GM19455 (cell line): ENCODE measurements around the gene SOX13.

ENCODE experiments used
- ATAC-seq: cut with Tn5 transposase; IDR thresholded peaks from one replicate; pipeline ENCODE4 v1.9.1; 2021; ENCODE audit not compliant: unreplicated experiment

The SOX13 gene

DNA sequence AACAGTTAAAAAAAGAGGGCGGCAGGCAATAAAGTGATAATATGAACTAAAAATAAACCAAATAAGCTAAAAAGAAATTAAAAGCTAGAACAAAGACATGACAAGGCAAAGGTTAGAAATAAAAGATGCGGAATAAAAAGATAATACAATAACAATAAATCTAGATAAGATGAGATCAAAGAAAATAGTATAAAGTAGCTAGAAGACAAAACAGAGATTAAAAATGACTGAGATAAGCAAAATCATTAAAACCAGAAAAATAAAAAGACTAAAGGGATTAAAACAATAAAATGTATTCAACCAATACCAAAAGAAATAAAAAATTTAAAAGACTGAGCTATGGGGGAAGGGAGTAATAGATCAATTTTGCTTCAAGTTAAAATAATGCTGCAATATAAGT is 10.8 kb upstream of the SOX13 start:
- ATAC-seq = no peak

DNA sequence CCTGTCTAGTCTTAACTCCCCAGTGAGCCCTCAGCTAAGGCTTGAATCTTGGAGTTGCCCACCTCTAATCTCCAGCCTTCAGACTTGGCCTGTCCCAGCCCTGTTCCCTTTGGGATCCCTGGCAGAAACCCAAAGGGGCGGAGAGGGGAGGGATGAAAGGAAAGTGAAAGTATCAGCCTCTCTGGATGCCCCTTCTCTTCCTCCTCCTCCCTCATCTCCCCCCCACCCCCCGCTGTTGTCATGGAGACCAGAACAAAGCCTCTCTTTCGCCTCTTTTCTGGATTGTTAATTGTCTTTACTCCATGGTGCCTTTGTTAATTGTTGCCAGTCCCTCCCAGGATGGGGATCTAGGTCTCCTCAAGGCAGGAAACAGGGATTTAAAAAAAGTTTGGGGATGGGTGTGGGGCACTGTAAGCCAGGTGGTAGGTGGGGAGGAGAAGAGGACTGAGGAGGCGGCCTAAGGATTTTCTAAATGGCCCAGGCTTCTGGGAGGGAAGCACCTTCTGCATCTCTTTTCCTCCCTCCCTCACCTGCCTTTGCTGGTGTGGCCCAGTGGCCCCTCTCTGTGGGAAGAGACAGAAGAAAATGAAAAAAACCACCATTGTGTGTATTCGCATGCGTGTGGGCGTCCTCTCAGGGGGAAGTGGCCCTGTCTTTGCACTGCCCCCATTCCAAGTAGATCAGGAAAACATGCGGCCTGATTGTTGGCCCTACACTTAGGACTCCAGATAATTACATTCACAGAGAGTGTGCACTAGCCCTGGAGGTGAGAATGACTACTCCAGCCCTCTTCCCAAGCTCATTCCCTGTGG is 7.5 kb upstream of the SOX13 start:
- no peak for ATAC-seq

DNA sequence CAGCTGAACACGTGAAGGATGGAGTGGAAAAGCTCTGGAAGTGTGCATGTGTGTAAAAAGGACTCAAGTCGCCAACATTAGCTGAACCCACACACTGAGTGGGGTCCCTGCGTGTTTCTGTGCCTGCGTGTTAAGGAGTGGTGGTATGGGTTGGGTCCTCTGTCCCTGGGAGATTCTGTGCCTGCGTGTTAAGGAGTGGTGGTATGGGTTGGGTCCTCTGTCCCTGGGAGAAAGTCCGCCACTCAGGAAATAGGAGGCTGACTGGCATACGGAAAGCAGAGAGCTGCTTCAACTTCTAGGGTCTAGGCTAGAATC is 7.0 kb upstream of the SOX13 start:
- ATAC-seq = no peak

DNA sequence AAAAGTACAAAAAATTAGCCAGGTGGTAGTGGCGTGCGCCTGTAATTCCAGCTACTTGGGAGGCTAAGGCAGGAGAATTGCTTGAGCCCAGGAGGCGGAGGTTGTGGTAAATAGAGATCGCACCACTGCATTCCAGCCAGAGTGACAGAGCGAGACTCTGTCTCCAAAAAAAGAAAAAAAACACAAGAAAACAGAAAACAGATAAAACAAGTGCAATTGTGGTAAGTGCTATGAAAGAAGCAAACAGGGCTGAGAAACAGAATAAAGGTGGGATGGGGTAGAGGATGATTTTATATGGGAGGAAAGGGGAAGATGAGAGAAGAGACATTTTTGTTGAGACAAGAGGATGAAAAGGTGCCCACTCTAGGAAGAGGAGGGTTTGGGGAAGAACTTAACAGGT is 5.0 kb upstream of the SOX13 start:
- ATAC-seq = no peak

DNA sequence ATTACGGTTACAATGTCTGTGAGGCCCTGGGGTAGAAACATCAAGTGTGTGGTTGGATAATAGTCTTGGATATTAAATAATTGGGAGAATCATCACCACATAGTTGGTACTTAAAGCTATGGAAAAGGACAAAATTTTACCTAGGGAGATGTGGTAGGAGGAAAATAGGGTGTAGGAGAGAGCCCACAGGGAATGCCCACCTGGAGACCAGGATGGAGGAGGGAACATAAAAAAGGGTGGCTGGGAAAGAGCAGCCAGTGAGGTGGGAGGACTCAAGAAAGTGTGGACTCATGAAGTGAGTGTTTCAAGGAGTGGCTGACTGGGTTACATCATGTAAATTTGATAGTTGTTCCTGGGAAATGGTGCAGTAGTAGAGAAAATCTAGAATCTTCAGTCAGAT is 3.0 kb upstream of the SOX13 start:
- no peak for ATAC-seq

DNA sequence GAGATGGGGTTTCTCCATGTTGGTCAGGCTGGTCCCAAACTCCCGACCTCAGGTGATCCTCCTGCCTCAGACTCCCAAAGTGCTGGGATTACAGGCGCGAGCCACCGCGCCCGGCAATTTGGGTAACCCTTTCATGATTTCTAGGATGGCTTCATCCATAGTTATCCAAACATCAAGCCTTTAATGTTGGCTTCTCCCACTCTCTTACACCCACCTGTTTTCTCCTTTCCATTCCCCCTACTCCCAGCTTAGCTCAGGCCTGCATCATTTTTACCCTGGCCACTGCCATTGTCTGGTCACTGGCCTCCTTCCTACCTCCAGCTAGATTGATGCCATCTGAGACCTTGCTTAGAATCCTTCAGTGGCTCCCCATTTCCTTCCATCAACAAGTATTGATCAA is 2.0 kb upstream of the SOX13 start:
- ATAC-seq = no peak

DNA sequence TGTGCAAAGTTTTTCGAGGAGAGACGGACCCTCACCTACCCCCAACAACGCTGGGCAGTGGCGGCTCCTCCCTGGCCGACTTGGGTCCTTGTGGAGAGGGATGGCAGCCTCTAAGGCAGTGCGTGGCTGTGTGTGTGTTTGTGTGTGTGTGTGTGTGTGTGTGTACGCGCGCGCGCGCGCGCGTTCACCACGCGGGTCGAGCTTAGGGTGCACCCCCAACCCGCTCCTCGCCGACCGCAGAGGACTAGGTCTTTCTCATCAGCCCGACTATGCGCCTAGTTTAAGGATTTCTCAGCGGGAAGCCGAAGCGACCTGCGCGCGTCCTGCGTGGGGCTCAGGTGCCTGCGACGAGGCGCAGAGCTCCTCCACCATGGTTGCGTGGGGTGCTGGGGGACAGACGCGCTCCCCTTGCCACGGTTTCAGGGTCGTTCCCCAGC is 940 bp downstream of the SOX13 start:
- no peak for ATAC-seq

DNA sequence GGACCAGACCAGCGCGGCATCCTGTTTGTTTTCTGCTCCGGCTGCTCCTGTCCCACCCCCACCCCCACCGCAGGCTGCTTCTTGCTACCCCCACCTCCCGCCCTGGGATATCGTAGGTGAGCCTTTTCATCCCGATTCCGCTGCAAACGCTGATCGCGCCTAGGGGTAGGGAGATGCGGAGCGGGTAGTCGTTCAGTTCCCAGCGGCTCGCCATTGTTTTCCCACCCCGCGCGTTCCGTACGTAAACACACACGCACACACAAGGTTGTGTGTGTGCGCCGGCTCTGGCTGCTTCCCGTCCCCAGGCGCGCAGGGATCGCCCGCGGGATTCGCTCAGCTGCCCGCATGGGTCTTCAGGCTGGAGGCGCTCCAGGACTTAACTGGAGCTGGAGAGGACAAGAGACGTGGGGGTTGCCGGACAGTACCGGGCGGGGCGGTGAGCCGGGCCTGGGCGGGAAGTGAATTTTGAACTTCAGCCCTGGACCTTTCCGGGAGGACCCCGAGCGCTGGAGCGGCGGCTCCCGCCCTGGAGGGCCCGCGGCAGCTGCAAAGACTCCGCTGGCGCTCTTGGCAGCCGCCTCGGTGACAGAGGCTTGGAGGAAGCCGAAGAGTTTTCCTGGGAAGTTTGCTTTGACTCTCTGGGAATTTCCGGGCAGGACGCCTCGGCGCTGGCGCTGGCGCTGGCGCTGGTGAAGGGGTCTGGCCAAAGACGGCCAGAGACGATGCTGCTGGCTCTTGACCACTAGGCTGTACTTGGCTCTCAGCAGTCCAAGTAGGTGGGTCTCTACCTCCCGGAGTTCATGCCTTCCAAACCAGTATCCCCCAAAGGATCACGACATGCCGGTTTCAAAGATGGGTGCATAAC is 1.6 kb downstream of the SOX13 start:
- no peak for ATAC-seq

DNA sequence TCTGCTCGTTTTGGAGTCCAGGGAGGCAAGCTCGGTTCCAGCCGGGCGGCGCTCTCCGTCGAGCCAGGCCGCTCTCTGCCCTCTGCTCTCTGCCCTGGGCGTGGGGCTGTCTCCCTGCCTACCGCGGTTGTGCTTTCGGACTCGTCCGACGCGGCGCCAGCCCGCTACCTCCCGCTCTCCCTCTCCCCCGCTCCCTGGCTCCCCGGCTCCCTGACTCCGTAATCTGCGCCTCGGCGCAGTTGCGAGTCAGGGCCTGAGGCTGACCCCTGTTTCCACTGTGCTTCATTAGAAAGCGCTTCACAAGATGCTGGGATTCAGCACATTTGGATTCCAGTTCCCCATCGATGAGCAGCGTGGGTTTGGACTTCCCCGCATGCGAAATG is 2.2 kb downstream of the SOX13 start:
- no peak for ATAC-seq

DNA sequence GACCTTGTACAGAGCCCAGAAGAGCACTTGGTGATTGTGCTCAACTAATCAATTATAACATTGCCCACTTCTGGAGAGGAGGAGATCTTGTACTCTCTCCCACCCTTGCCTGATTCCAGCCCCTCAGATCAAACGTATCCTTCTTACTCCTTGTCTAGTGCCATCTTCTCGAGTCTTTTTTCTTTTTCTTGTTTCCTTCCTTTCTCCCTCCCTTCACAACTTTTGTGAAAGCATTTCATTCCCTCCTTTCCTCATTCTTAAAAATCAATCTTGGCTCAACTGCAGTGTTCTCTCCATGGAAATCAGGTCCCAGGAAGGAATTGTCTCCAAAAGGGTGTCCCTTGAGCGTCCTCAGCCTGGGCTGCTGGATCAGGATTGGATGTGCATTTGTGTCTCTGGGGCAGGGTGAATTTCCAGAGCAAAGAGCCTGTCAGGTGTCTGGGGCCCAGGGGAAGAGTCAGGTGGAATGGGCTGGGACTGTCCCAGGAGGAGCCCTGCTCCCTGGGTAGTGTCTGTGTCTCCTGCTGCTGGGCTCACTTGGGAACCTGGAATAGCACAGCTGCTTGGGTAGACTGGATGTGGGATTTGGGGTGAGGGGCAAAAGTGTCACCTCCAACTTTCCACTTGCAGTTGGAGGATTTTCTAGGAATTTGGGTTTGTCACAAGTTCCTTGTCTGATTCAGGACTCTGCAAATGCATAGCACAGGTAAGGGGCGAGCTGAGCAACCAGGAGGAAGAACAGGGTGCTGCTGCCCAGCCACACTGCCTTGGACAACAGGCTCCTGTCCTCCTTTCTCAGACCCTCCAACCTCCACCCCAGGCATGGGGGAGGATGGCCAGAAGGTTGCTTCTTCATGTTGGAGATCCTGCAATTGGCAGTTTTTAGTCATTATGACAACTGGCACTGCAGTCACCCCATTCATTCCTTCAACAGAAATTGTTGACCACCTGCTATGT is 3.3 kb downstream of the SOX13 start:
- no peak for ATAC-seq

DNA sequence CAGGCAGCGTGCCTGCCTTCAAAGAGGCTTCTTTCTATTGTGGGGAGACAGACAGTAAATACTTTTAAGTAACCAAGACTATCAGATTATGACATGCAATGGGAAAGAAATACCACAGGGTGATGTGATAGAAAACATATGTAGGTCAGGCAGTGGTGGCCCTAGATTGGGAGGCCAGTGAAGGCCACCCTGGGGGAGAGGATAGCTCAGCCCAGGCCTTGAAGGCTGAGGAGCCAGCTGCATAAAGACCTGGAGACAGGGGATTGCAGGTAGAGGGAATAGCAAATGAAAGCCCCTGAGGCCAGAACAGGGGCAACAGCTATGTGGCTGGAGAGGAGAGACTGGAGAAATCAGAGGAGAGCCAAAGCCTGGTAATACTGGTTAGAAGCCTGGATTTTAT is 4.0 kb downstream of the SOX13 start:
- no peak for ATAC-seq

DNA sequence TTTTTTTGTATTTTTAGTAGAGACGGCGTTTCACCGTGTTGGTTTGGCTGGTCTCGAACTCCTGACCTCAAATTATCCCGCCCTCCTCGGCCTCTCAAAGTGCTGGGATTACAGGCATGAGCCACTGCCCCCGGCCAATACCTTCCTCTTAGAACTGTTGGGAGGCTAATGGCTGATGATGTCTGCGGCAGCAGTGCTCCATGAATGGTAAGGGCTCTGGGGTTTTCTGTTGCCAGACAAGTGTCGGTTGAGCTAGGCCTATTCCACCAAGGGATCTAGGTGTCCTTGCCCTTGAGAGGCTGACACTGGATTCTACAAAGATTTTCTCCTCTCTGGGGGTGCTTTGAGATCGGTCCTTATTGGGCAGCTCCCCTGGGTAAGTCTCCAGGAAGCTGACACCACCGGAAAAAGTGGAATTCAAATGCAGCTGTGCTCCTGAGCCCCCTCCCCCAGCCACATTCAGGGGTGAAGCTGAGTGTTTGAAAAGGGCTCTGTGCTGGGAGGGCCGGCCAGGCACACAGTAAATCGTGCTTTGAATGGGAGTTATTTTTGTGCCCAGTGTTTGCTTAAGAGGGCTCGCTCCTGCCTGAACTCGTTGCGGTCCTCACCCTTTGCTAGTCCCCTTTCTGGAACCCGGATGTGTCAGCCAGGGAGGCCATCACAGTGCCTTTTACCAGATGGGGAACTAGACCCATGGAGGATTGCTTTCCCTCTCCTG is 5.2 kb downstream of the SOX13 start:
- no peak for ATAC-seq

DNA sequence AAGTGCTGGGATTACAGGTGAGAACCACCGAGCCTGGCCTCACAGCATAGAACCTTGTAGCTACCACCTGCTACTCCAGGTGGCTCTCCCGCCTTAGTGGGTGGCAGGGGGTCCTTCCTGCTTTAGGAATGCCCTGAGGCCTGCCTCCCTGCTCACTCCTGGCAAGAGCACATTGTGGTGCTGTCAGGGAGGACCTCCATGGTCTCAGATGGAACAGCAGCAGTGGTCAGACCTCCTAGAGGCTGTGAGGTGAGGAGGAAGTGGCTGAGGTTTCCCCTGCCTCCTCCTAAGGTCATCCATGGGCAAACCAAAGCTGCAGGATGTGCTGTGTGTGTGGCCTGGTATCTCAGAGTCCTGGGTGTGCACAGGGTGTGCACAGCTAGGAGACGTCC is 6.7 kb downstream of the SOX13 start:
- no peak for ATAC-seq

DNA sequence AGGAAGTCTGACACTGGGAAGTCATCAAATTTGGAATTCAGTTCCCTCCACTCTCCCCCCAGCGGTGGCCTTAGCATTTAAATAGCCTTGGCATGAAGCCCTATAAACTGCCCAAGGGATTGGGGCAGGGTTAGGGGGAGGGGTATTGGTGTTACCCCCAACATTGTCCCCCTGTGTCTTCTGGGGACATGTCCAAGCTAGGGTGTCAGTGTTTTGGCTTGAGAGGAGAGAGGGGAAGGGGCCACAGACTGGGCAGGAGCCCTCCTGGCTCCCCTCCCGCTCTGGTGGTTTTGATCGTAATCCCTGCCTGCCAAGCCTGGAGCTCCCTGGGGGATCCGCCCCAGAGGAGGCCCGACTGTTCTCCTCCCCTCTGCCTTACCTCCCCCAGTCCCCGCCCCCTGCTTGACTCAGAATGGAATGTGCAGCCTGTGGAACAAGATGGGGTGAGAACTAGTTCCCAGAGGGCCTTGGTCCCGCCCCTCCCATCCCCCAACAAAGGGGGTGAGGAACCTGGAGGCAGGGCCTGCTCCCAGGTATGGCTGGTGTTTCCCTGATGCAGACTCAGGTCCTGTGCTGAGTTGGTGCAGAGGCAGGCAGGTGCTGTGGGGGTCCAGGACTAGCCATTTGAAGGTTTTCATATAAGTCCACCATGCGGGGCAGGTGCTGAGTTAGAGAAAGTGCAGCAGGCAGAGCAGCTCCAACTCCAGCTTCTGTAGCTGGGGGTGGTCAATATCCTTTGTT is 7.4 kb downstream of the SOX13 start:
- ATAC-seq = no peak

DNA sequence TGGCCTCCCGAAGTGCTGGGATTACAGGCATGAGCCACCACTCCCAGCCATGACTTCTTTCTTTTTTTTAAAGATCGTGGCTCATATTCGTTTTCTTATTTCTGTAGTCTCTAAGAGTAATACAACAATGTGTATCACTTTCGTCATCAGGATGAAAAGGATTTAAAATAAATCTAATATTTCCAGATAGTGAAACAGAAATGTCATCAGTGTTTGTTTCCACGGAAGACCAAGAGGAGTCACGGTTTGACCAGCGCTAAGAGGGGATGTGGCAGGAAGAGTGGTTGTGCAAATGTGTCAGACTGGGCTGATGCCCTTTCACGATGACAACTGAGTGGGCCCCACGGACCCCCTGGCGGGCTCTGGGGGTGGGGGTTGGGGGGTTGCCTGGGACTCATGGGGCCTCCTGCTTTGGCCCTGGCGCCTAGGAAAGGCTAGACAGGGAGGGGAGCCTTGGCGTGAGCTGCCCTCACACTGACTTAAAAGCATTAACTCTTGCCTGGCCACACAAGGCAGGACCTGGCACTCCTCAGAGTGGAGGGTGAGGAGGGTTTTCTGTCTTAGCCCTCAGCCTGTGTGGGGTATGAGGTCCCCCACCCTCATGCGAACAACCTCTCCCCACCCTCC is 8.4 kb downstream of the SOX13 start:
- ATAC-seq = no peak

DNA sequence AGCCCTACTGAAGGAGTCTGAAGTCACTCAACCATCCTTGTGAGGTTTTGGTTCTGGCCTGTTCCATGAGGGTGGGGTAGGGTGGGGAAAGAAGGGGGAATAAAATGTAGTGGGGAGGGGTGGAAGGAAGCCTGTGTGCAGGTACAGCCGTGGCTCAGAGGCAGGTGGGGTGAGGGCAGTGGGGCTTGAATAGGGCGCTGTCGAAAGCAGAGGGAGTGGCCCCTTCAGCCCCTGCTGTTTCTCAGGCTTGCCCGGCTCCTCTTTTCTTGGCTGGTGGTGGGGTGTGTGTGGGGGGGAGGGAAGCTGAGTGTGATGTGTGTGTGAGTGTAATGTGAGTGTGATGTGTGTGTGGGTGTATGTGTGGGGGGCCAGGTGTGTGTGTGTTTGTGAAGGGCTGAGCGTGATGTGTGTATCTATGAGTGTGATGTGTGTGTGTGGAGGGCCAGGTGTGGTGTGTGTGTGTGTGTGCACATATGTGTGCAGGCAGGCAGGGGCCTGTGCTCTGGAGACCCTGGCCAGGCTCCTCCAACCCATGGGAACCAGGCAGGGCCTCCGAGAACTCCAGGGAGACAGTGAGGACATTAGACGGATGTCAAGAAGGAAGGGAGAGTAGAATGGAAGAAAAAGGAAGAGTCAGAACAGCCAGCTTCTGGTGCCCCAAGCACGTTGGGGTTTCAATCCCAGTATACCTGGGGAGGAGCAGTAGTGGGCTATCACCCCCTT is 9.0 kb downstream of the SOX13 start:
- ATAC-seq = no peak

DNA sequence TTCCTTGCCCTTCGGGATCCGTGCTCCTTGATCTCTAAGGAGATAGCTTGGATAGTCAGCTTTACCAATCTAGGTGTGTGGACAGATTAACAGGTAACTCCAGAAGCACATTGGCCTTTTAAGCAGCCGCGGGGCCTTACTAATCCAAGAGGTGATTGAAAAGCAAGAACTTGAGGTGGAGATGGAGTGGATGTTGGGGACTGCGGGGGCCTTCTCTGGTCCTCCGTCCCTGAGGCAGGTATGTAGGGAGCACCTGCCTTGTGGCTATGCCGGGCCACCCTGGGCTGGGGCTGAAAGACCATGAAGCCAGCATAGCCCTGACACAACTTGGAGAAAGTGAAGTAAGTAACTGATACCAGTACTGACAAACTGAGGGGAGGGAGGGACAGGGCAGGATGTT is 10.6 kb downstream of the SOX13 start:
- no peak for ATAC-seq

DNA sequence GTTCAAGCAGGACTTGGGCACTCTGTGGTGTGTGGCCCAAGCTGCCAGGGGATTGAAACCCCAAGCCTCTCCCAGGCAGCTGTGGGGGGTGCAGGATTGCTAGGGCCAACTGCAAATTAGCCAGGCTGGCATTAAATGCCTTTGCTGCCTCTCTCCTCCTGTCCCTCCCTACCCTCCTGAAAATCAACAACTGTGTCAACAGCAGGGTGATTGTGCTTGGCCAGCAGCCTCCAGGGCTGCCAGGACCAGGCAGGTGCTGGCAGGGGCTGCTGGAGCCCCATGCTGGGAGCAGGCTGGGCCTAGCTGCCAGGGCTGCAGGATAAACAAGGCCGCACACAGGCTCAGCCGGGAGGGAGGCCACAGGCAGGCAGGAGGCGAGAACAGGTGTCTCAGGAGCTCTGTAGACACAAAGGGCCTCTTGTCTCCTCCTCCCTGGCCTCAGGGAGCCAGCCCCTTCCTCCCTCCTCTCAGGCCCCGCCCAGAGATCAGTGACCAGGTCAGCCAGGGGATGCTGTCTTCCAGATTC is 11.4 kb downstream of the SOX13 start:
- ATAC-seq = no peak

DNA sequence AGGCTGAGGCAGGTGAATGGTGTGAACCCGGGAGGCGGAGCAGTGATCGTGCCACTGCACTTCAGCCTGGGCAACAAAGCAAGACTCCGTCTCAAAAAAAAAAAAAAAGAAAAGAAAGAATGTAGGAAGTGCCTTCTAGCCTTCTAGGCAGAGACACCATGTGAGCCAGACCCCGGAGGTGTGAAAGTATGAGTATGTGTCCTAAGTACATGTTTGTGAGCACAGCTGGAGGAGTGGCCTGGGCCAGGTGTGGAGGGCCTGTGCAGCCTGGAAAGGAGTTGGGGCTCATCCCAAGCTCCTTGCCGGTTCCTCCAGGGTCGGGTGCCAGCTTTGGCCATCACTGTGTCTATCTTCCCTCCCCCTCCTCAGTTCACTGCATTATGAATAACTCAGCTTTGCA is 13.0 kb downstream of the SOX13 start:
- no peak for ATAC-seq
